NB4 (cell line): ENCODE data around the gene DNAH7.

Source experiments
- DNase-seq: peaks from one replicate; pipeline ENCODE4 v3.0.0; 2010; ENCODE audit warnings: low read depth
- H3K4me3 ChIP-seq: one replicate; pipeline ENCODE4 v1.5.1; 2011; ENCODE audit warnings: mild to moderate bottlenecking, low read depth, low read length, moderate library complexity
- MYC ChIP-seq: IDR thresholded peaks from 2 replicates; pipeline ENCODE4 v1.6.1; 2011; ENCODE audit warnings: low read depth, low read length
- POLR2A ChIP-seq: IDR thresholded peaks from 2 replicates; pipeline ENCODE4 v1.6.1; 2011; ENCODE audit warnings: mild to moderate bottlenecking; ENCODE audit not compliant: insufficient read length; ENCODE audit errors: extremely low read depth
- TF ChIP-seq, protein P1 (sequence below): IDR thresholded peaks from one replicate; pipeline ENCODE4 v1.5.1; 2012; ENCODE audit warnings: low read depth, low read length
- TF ChIP-seq, protein P2 (sequence below): IDR thresholded peaks from 2 replicates; pipeline ENCODE4 v1.6.1; 2011; ENCODE audit warnings: low read depth, low read length

Gene DNAH7

DNA sequence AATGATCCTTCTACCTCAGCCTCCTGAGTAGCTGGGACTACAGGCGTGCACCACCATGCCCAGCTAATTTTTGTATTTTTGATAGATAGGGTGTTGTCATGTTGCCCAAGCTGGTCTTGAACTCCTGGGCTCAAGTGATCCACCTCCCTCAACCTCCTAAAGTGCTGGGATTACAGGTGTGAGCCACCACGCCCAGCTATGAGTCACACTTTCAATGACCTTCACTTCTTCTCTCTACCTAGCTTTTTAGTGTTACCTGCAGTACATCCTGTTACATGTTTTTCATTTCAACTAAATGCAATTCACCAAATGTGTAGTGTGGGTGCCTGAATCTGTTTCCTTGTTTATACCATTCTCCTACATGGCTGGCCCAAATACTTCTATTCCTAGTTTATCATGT is 347.6 kb downstream of the DNAH7 start:
- DNase-seq, result no peak
- H3K4me3 ChIP-seq, result no peak overlapping the region
- TF ChIP-seq, protein P1, sequence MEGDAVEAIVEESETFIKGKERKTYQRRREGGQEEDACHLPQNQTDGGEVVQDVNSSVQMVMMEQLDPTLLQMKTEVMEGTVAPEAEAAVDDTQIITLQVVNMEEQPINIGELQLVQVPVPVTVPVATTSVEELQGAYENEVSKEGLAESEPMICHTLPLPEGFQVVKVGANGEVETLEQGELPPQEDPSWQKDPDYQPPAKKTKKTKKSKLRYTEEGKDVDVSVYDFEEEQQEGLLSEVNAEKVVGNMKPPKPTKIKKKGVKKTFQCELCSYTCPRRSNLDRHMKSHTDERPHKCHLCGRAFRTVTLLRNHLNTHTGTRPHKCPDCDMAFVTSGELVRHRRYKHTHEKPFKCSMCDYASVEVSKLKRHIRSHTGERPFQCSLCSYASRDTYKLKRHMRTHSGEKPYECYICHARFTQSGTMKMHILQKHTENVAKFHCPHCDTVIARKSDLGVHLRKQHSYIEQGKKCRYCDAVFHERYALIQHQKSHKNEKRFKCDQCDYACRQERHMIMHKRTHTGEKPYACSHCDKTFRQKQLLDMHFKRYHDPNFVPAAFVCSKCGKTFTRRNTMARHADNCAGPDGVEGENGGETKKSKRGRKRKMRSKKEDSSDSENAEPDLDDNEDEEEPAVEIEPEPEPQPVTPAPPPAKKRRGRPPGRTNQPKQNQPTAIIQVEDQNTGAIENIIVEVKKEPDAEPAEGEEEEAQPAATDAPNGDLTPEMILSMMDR, result no peak
- TF ChIP-seq MYC (no peak), POLR2A (no peak)
- TF ChIP-seq, protein P2, sequence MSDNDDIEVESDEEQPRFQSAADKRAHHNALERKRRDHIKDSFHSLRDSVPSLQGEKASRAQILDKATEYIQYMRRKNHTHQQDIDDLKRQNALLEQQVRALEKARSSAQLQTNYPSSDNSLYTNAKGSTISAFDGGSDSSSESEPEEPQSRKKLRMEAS, result no peak

DNA sequence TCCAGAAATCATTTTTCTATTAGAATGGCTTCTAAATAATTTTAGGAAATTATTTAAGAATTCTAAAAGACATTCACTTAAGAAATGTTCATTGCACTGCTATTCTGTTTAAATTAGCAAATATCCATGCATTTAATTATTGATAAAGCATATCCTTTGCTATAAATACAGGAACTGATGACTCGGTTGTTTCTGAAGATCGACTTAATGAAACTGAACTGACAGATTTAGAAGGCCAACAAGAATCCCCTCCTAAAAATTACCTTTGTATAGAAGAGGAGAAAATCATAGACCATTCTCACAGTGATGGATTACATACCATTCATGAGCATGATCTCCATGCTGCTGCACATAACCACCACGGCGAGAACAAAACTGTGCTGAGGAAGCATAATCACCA is 352.2 kb downstream of the DNAH7 start:
- no peak overlapping the region for H3K4me3 ChIP-seq
- TF ChIP-seq POLR2A (no peak), MYC (no peak)
- TF ChIP-seq, protein P2, result no peak
- TF ChIP-seq, protein P1, result no peak
- DNase-seq, result no peak

DNA sequence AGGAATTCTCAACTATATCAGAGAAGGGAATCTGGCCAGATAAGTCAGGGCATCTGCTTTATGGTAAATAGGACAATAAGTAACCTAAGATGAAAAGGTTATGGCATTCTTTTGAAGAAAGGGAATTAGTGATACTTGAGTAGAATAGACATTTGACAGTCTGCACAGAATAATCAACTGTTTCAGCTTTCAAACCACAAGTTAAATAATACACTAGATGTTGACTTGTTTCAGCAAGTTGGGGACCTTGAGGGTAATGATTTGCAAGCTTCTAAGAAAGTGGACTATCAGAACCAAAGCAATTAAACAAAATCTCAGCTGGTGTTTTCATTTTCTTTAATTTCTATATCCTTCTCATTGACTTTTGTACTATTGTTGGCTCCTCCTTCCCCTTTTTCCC is 357.2 kb downstream of the DNAH7 start:
- no peak overlapping the region for H3K4me3 ChIP-seq
- TF ChIP-seq, protein P2, result no peak
- TF ChIP-seq, protein P1, result no peak
- TF ChIP-seq MYC (no peak), POLR2A (no peak)
- no peak for DNase-seq

DNA sequence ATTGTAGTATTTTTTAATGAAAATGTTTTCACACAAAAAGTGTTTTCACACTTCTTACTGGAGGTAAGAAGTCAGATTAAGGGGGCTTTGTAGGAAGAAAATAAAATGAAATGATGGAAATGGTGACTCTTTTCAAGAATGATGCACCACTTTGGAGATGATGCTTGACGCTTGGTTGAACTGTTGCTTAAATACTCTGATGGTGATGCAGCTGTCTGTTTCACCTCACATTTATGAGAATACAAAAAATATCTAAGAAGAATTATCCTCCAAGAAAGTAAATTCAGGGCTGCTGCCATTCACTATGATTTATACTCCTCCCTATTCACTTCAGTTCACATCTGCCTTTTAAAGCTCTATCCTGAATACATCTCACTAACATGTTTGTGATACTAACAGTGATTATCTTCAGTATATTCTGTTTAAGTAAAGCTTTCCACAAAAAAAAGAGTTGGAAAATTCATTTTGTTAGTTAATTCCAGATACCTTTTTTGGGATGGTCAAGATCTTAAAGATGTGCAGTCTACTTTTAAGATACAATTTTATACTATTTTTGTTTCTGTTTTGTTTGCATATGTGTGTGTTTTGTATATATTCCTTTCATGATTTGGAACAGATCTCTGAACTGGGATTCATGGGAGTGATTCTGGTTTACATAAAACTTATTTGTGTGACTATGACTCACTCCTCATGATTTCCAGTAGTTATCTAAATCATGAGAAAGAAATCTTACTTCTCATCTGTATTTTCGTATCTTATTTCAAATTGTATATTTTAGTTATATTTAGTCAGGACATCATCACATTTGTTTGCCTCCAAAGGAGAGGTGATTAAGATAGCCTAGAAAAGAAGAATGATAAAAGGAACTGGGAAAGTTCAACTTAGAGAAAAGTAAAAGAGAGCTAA is 358.5 kb downstream of the DNAH7 start:
- no peak for TF ChIP-seq POLR2A
- TF ChIP-seq, protein P1, result no peak
- no peak for TF ChIP-seq MYC
- DNase-seq, result no peak

DNA sequence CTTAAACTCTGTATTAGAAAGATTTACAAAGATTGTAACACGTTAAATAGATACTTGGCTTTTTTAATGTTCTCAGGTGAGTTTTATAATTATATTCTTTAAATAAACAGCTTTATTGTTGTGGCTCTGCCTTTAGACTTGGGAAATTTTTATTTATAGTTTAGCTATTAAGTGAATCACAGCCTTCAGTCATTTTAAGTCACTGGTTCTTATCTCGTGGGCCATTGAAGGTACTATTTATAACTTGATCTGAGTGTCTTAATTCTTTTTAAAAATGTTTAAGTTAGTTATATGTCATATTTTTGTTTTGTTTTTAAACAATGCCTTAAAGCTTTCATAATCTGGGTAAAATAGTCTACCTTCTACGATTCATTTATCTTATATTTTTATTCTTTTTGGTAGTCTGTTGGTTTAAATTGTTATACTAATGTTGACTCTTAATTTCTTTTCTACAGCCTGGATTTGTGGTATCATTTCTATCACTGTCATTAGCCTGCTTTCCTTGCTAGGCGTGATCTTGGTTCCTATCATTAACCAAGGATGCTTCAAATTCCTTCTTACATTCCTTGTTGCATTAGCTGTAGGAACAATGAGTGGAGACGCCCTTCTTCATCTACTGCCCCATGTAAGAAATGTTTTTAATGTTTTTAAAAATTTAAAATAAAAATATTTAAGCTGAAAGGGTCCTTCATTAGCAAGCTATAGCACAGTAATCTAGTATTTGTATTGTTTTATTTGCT is 362.3 kb downstream of the DNAH7 start:
- no peak overlapping the region for H3K4me3 ChIP-seq

More for the DNA sequence above, 358.5 kb downstream of the DNAH7 start:
- H3K4me3 ChIP-seq, result no peak overlapping the region

More for the DNA sequence above, 362.3 kb downstream of the DNAH7 start:
- DNase-seq, result no peak
- TF ChIP-seq, protein P2, result no peak
- no peak for TF ChIP-seq POLR2A
- TF ChIP-seq MYC, result no peak
- TF ChIP-seq, protein P1, result no peak
